Fibroblast of lung (primary cell): ENCODE data around the gene CHST11. TPM values are rescaled to one million over a fixed set of nuclear protein-coding genes. Genes with fewer than 3 reads are reported as not detected.

Experiments used
- DNase-seq, 2 donors: peaks; one replicate each; pipeline versions ENCODE4 v3.0.0 to v3.0.0-alpha.2; 2010; ENCODE audit warnings: low read depth in 2 of 2
- H2AFZ ChIP-seq: 2 replicates; pipeline ENCODE4 v1.5.1; 2012; ENCODE audit warnings: low read length, control low read depth, inconsistent platforms
- H3K27ac ChIP-seq: 2 replicates; pipeline ENCODE4 v1.5.1; 2011; ENCODE audit warnings: low read length, control low read depth; ENCODE audit not compliant: insufficient read depth
- H3K27me3 ChIP-seq: 2 replicates; pipeline ENCODE4 v1.5.1; 2011; ENCODE audit warnings: mild to moderate bottlenecking, low read length; ENCODE audit not compliant: control insufficient read depth, insufficient read depth
- H3K36me3 ChIP-seq: 2 replicates; pipeline ENCODE4 v1.5.1; 2011; ENCODE audit warnings: low read length; ENCODE audit not compliant: control insufficient read depth, insufficient read depth
- H3K4me1 ChIP-seq: 2 replicates; pipeline ENCODE4 v1.5.1; 2011; ENCODE audit warnings: low read length; ENCODE audit not compliant: control insufficient read depth, insufficient read depth; ENCODE audit errors: extremely low read depth
- H3K4me2 ChIP-seq: 2 replicates; pipeline ENCODE4 v1.5.1; 2011; ENCODE audit warnings: low read length, control low read depth; ENCODE audit not compliant: insufficient read depth; ENCODE audit errors: extremely low read depth
- H3K4me3 ChIP-seq, 4 experiments: fragments of 200-600 bp in 1 of 4; sonication (generic) in 1 of 4; replicated peaks in 1 of 4; 2 replicates each; pipeline ENCODE4 v1.5.1; 2011 to 2016; ENCODE audit warnings: low read length in 4 of 4, low read depth in 3 of 4, mild to moderate bottlenecking in 3 of 4, control low read depth in 2 of 4, inconsistent platforms in 1 of 4, mixed read lengths in 1 of 4; ENCODE audit not compliant: insufficient read depth in 1 of 4; ENCODE audit errors: control extremely low read depth in 1 of 4
- H3K79me2 ChIP-seq: 2 replicates; pipeline ENCODE4 v1.5.1; 2012; ENCODE audit warnings: mild to moderate bottlenecking, low read length, inconsistent platforms; ENCODE audit not compliant: control insufficient read depth, insufficient read depth
- H3K9ac ChIP-seq: 2 replicates; pipeline ENCODE4 v1.5.1; 2011; ENCODE audit warnings: mild to moderate bottlenecking, low read length, control low read depth; ENCODE audit not compliant: insufficient read depth
- H3K9me3 ChIP-seq: 2 replicates; pipeline ENCODE4 v1.5.1; 2012; ENCODE audit warnings: low read depth, low read length; ENCODE audit not compliant: control insufficient read depth, insufficient read depth
- H4K20me1 ChIP-seq: 2 replicates; pipeline ENCODE4 v1.5.1; 2011; ENCODE audit warnings: low read length; ENCODE audit not compliant: control insufficient read depth, insufficient read depth; ENCODE audit errors: extremely low read depth
- EZH2 ChIP-seq: IDR thresholded peaks from 2 replicates; pipeline ENCODE4 v1.5.1; 2012; ENCODE audit warnings: low read length, control low read depth, mild to moderate bottlenecking; ENCODE audit errors: missing control alignments
- polyA plus RNA-seq, 2 donors: library from polyadenylated mRNA; depleted of rRNA in 1 of 2; stranded (reverse) in 1 of 2; unstranded in 1 of 2; fragments of >200 nt; gene quantifications; 2 replicates each; pipeline ENCODE4 v1.2.1, GENCODE V29; 2011 to 2012; ENCODE audit warnings: missing spikeins in 1 of 2
- total RNA-seq: library from RNA; depleted of rRNA; stranded (reverse); fragments of >200 nt; gene quantifications from 2 replicates; pipeline ENCODE4 v1.2.1, GENCODE V29; 2014
- TF ChIP-seq, protein P1 (sequence below), 2 donors: IDR thresholded peaks in 1 of 2; conservative IDR thresholded peaks in 1 of 2; 1 replicate in 1 of 2; 2 replicates in 1 of 2; pipeline ENCODE4 v1.5.1; 2011 to 2012; ENCODE audit warnings: low read length in 2 of 2, control low read depth in 1 of 2, inconsistent platforms in 1 of 2, low read depth in 1 of 2, mild to moderate bottlenecking in 1 of 2

Gene CHST11
- total and polyA plus RNA-seq, 2 donors (not counting 1 experiment from before 2014, with no cell fraction given), result 3.5 to 9.1 TPM

GRCh38 chr12:104668274-104668718 lies 211.5 kb downstream of the CHST11 start:
- TF ChIP-seq, protein P1, sequence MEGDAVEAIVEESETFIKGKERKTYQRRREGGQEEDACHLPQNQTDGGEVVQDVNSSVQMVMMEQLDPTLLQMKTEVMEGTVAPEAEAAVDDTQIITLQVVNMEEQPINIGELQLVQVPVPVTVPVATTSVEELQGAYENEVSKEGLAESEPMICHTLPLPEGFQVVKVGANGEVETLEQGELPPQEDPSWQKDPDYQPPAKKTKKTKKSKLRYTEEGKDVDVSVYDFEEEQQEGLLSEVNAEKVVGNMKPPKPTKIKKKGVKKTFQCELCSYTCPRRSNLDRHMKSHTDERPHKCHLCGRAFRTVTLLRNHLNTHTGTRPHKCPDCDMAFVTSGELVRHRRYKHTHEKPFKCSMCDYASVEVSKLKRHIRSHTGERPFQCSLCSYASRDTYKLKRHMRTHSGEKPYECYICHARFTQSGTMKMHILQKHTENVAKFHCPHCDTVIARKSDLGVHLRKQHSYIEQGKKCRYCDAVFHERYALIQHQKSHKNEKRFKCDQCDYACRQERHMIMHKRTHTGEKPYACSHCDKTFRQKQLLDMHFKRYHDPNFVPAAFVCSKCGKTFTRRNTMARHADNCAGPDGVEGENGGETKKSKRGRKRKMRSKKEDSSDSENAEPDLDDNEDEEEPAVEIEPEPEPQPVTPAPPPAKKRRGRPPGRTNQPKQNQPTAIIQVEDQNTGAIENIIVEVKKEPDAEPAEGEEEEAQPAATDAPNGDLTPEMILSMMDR (conservative IDR thresholded peaks at IDR 0.05 in 1 of 2, IDR thresholded peaks at IDR 0.05 in 1 of 2; ENCODE audit: low read depth in 1 of 2, low read length in 2 of 2), result no peak
- no peak for TF ChIP-seq EZH2
- Histone ChIP-seq H3K4me1 (peaks cover 31% of the 10 kb centered on the region), H4K20me1 (no peaks in the 10 kb centered on the region), H3K27me3 (no peaks in the 10 kb centered on the region), H3K9ac (no peak overlapping the region), H3K9me3 (no peaks in the 10 kb centered on the region), H3K4me2 (no peak overlapping the region), H3K27ac (no peak overlapping the region), H3K79me2 (no peaks in the 10 kb centered on the region), H2AFZ (no peak overlapping the region), H3K36me3 (no peaks in the 10 kb centered on the region), H3K4me3 (no peak overlapping the region)
- DNase-seq, result peak; percentile 58 to 68

GRCh38 chr12:104669089-104669721 lies 212.5 kb downstream of the CHST11 start:
- Histone ChIP-seq H3K36me3 (no peaks in the 10 kb centered on the region), H3K27me3 (no peaks in the 10 kb centered on the region), H3K27ac (no peak overlapping the region), H3K9me3 (no peaks in the 10 kb centered on the region), H2AFZ (no peak overlapping the region), H3K79me2 (no peaks in the 10 kb centered on the region), H3K4me2 (peak overlapping the region; percentile 41), H3K9ac (no peak overlapping the region), H4K20me1 (no peaks in the 10 kb centered on the region), H3K4me1 (peaks cover 34% of the 10 kb centered on the region), H3K4me3 (no peak overlapping the region)
- TF ChIP-seq, protein P1 (conservative IDR thresholded peaks at IDR 0.05 in 1 of 2, IDR thresholded peaks at IDR 0.05 in 1 of 2; ENCODE audit: low read depth in 1 of 2, low read length in 2 of 2), result peak; percentile 8 to 27
- TF ChIP-seq EZH2, result no peak
- peak in 1 of 2 donors; percentile 33 for DNase-seq

GRCh38 chr12:104669851-104670337 lies 213.1 kb downstream of the CHST11 start:
- H3K27me3 ChIP-seq, result no peaks in the 10 kb centered on the region
- H3K27ac ChIP-seq, result no peak overlapping the region
- no peak overlapping the region for H3K9ac ChIP-seq
- DNase-seq, result peak; percentile 65 to 66
- H3K79me2 ChIP-seq, result no peaks in the 10 kb centered on the region
- H2AFZ ChIP-seq, result no peak overlapping the region
- H3K36me3 ChIP-seq, result no peaks in the 10 kb centered on the region
- no peak for TF ChIP-seq EZH2
- TF ChIP-seq, protein P1 (conservative IDR thresholded peaks at IDR 0.05 in 1 of 2, IDR thresholded peaks at IDR 0.05 in 1 of 2; ENCODE audit: low read depth in 1 of 2, low read length in 2 of 2), result no peak
- H3K4me1 ChIP-seq, result peaks cover 34% of the 10 kb centered on the region
- no peaks in the 10 kb centered on the region for H4K20me1 ChIP-seq
- H3K4me3 ChIP-seq, result no peak overlapping the region
- no peaks in the 10 kb centered on the region for H3K9me3 ChIP-seq
- H3K4me2 ChIP-seq, result no peak overlapping the region
